HG02759 (cell line): Measurements from ENCODE around the gene TFPI2.
A peak's percentile ranks its signal among the peaks of the same experiment; 100 is the strongest.
"Not testable (repeated sequence)": the region's sequence is repeated elsewhere in the genome, so short reads cannot be mapped to it uniquely, and the experiment has no call there.

Source experiments
- ATAC-seq: cut with Tn5 transposase; IDR thresholded peaks from one replicate; pipeline ENCODE4 v1.9.1; 2021; ENCODE audit warnings: mild to moderate bottlenecking, moderate library complexity; ENCODE audit not compliant: unreplicated experiment

The TFPI2 gene, protein sequence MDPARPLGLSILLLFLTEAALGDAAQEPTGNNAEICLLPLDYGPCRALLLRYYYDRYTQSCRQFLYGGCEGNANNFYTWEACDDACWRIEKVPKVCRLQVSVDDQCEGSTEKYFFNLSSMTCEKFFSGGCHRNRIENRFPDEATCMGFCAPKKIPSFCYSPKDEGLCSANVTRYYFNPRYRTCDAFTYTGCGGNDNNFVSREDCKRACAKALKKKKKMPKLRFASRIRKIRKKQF

DNA sequence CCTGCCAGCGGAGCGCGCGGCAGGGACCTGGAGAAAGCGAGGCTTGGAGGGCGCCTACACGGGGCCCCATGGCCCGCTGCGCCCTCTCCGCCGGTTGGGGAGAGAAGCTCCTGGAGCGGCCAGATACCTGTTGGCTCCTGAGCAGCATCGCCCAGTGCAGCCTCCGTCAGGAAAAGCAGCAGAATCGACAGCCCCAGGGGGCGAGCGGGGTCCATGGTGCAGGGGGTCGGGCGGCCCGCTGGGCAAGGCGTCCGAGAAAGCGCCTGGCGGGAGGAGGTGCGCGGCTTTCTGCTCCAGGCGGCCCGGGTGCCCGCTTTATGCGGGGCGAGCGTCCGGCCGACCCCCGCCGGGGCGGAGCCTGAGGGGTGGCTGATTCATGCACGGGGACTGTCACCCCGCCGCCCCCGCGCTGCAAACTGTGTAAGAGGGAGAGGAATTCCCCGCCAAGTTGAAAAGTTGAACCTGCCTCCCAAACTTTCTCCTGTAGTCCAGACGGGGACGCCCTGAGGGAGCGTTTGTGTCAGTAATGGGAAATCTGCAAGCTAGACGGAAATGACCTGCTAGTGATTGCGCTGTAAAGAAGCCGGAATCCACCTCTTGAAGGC, at the start of gene TFPI2:
Gene TFPI2, minus strand, starts transcription at position 290 of the 605 bp plus-strand sequence. Its CDS starts 75 bp downstream, at position 215.
- ATAC-seq: peak; percentile 66

DNA sequence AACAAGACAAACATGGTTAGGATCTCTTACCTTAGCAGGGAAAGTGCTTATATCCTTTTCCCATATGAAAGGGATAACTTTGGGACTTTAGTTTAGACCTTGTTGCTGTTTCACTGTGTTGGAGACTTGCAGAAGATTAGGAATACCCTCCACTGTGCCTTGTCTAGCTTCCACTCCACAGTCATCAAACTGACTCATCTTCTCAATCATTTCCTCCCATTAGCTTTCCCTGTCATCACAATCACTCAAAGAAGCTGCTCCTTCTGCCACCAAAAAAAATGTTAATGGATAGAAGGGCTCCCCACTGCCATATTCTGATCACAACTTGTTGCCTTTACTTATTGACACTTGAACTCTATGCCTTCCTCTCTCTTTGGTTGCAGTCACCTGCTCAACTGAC, 47.7 kb upstream of the TFPI2 start:
- ATAC-seq: no peak

DNA sequence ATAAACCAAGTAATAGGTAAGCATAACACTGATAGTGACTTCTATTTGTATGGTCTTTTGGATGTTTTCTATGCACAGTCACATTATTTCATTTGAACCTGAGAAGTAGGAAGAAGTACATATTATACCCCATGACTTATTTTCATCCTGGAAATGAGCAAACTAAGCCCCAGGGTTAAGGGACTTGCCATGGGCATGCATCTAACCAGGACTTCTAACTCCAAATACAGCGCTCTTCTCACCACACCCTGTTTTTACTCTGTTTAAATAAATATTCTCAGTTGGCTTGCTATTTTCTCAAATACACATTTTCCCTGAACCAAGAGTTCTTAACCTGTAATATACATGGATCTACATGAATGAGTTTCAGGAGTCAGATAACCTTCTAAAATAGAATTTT, 47.3 kb upstream of the TFPI2 start:
- no peak for ATAC-seq

DNA sequence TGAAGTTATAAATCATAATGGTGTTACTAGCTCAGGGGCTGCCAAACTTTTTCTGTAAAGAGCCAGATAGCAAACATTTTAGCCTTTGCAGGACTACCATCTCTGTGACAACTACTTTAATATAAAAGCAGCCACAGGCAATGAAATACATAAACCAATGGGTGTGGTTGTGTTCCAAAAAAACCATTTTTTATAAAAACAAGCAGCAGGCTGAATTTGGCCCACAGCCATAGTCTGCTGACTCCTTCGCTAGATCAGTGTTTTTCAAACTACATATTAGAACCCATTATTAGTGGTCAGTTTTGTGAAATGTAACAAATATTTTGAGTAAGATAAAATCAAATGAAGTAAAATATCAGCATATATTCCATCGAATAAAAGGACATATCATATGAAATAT, 44.5 kb upstream of the TFPI2 start:
- ATAC-seq: no peak

DNA sequence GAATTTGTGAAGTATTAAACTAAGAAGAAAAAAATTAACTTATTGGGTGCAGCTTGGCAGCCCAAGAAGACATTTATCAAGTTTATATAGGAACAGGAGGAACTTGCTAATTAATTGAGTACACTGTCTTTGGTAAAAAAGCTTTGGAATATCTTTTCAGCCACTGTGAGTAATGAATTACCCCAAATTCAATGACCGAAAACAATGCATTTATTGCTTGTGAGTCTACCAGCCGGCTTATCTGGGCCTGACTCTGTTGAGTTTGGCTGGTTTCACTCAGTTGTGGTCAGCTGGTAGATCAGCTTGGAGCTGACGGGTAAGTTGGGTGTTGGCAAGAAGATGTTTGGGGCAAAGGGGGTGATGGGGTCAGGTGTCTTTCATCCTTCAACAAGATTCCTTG, 42.6 kb upstream of the TFPI2 start:
- ATAC-seq: no peak

DNA sequence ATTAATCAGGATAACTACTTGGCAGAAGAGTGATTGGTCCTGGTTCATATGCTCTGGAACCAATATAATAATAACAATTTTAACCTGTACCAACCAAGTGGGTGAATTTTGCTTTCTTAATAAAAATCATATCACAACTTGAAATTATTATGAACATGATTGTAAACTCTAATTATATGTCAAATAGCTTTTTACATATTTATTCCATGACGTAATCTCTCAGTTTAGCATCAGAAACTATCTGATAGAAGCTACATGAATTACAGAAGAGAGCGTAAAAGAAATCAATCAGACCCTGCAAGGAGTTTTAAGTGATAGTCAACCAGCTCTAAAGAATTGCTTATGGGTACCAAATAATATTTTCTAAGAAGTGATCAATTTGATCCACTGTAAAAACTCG, 41.1 kb upstream of the TFPI2 start:
- ATAC-seq: no peak

DNA sequence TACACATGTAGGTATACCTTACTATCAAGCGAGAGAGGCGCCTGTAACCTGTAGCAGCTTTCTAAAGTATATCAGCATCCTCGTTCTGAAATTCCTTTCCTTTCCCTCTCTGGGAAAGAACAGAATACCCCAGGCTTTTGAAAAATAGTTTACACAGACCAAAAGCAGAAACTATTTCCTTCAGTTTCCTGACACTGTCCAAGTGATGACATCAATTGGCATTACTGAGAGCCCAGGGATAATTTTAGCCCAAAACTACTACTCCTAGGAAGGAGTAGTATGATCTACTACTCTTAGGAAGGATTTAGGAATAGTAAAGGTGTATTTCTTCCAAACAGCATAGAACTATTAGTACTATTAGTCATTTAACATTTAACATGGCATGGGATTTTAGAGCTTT, 37.0 kb upstream of the TFPI2 start:
- ATAC-seq: no peak

DNA sequence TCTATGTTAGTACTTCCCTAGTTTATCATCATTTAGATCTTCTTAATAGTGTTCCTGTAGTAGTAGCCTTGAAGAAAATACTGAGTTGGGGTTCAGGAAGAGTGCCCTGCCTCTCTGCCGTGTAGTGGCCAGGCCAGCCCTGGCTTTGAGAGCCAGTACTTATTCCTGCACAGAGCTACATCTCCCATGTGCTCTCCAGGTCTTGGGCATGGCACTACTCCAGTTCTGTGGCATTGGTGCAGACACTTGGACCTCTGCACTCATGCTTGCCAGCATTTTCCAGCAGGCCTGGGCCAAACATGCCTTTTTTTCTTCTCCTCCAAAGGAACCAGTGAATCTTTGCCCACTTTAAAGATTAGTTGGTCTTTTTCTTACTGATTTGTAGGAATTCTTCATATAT, 36.2 kb upstream of the TFPI2 start:
- no peak for ATAC-seq

DNA sequence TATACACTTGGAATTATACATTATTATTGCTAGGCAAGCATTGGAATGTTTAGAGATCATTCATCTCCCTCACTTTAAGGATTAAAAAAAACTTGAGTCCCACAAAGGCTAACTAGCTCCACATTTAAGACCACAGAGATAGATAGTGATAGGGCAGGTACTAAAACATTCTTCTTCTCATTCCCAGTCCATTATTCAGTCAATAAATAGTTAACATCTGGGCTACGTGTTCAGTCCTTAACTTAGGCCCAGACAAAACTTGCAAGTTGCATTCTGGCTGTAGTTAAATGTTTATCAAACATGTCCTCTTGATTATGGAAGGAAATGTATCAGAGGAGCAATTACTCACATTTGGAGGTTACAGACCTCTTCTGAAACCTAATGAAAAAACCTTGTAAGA, 33.4 kb upstream of the TFPI2 start:
- no peak for ATAC-seq

DNA sequence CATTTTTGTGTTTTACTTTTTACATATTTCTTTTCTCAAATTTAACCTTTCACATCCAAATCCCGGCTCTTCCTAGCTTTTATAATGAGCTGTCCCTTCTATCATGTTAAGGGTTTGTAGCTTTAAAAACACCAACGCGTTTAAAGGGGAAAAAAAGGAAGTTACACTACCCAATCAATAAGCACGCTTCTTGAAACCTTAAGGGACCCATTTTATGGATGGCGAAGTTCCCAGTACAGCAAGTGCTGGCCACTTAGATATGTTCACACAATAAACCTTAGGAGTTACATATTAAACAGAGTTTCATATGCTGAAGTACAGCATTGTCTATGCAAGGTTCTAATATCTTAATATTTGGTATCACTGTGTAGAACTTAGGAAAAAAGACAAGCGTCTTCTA, 32.7 kb upstream of the TFPI2 start:
- no peak for ATAC-seq

DNA sequence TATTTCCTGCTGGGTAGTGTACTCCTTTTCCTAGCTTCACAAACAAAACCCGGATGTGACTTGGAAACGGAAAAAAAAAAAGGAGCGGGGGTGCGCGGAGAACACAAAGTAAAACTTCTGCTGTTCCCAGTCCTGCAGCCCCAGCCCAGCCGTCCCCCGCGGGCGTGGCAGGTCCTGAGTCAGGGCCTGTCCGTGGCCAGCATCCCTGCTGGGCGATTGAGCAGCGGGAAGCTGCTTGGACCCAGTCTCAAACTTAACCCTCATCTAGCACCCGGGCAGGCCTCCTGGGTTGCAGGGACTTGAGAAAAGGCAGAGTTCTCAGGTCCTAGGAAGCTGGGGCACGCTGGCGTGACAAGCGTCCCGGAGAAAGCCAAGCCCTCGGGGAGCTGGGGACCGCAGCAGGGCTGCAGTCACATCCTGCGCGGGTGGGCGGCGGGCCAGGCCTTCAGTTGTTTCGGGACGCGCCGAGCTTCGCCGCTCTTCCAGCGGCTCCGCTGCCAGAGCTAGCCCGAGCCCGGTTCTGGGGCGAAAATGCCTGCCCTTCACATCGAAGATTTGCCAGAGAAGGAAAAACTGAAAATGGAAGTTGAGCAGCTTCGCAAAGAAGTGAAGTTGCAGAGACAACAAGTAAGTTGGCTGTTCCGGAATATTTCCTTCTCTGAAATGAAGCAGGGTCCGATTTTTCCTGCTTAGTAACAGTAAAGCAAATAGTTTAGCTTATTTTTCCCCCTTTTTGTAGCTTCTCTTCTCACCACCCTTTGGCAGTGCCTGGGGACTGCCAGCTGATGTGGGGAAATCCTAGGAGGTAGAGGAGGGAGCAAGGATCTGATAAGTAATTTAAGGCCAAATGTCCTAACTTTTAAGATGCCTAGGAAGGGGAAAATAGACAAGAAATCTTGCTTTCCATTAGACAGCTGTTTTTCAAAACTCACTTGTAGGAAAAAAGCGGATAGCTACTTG, 31.3 kb upstream of the TFPI2 start, which contains the start of gene GNG11:
Gene GNG11, plus strand, starts transcription at position 129 of the 960 bp plus-strand sequence. Its CDS starts 403 bp downstream, at position 532.
- ATAC-seq: peak; percentile 93

DNA sequence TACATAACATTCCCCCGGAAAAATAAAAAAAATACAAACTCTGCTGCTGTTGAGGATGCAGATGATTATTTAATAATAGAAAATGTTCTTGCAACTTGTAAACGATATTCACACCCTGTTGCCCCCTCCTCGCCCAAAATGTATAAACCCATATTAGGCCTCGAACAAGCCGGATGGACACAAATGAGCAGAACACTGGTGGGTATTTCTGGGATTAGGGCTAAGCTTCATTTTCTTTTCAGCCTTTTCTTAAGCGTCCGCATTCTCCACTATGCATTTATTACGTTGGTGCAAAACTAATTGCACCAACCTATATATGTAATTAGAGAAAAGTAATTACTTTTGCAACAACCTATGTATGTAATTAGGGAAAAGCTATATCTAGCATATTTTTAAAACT, 30.6 kb upstream of the TFPI2 start:
- ATAC-seq: no peak

DNA sequence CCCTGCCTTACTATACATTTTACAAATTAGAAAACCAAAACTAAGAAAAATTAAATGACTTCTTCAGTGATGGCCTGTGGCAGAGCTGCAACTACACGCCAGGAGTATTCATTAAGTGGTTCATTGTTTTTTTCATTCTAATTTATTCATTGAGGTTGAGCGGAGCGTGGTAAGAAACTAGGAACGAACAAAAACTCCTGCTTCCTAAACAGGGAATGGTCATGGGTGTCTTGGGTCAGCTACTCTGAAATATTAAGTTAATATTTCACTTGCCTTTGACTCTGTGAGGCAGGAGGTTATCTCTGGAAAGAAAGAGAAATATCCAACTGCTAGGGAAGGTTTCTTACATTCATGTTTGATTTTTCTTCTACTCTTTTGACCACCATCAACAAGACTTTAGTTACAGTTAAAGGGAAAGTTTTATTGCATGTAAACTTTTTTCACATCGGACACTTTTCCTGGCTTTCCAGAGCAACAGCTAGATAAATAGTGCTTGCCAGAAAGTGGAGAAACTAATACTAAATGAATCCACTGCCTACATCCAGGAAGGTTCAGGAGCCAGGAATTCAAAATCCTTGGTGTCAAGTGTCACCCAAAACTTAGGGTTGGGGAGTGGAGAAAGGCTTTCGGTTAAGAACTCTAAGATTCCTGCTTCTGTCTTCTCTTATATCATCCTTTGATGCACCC, 30.1 kb upstream of the TFPI2 start:
- no peak for ATAC-seq

DNA sequence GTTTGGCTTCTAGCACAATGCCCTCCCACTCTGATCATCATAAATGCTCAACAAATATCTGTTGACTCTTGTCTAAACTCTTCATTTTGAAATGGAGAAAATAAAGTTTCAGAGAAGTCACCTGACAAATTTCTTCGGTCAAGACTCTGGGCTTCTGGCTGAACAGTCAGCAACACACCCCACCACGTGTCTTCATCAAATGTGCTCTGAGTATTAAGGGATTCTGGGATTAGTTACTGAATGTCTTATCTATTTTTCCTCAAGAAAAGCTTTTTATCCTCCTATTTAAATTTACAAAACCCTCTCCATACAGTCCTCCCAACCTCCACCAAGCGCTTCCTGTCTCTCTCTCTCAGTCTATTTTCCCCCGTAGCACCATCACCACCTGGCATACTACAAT, 25.8 kb upstream of the TFPI2 start:
- not testable (repeated sequence) for ATAC-seq

DNA sequence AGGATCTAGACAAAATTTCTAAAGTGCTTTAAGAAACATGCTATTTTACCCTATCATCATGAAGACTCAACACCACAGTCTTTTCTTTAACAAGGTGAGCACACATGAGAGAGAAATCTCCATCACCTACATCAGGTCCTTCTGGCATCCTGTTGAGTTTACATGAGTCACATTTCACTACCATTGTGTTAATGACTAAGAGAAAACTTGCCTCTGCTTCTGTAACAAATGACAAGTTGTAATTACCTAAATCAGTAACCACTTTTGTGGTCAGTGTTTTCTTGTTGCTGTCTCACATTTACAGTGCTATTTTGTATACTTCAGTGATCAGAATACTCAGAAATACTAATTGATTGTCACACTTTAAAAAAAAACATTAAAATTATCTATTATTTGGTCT, 25.3 kb upstream of the TFPI2 start:
- not testable (repeated sequence) for ATAC-seq

DNA sequence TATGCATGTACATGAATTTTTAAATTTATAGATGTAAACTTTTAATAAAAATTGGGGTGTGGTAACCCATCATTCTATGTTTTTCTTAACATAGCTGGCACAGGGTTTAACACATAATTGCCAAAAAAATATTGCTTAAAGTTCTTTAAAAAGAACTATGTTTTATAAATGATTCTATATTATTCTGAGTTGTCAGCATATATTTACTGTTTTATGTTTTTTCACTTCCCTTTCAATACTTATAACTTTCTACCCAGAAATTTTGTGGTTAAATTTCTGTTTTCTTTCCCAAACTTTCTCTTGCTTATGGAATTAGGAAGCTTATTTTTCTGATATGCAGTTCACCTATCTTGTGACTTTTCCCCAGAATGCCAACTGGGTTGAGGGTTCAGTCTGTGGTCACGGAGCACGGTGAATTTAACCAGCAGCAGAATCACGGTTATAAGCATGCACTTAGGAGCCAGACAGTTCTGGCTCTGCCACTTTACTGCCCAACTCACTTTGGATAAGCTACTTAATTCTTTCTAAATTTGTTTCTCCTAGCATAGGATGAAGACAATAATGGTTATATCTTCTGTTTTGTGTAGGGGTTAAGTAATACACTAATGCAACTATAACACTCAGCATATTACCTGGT, 24.8 kb upstream of the TFPI2 start:
- ATAC-seq: not testable (repeated sequence)

DNA sequence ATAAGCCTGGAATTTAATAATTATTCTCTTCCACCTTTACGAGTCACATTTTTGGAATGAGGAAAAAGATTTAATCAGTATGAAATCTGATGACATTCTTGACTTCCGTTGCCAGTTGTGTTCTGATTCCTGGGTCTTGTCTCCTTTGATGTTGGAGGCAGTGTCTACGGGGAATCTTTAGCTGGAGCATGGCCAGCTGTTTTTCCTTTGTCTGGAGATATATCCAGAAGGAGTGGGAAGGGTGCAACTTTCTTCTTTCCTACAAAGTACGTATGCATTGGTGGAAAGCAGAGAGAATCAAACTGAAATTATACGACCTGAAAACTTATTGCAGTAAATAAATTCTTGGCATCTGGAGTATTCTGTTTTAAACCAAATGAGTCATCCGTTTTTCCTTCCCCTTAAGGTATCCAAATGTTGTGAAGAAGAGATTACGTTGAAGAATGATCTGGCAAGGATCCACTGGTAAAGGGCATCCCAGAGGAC, 24.1 kb upstream of the TFPI2 start:
- ATAC-seq: no peak

DNA sequence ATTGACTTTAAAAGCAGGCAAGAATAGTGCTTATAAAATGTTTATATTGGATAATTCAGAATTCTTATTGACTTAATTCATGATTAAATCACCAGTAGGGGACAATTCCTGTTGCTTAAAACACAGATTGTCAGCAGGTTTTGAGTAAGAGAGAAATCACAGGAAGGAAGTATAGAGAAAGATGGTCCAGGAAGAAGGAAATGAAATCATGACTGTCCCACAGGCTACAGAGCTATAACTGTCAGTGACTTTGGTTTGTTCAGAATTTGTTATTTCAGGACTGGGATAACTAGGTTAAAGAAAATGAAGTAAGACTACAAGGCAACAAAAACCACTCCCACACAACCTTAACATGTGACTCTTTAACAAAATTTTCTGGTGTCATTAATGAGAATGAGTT, 22.6 kb upstream of the TFPI2 start:
- no peak for ATAC-seq

DNA sequence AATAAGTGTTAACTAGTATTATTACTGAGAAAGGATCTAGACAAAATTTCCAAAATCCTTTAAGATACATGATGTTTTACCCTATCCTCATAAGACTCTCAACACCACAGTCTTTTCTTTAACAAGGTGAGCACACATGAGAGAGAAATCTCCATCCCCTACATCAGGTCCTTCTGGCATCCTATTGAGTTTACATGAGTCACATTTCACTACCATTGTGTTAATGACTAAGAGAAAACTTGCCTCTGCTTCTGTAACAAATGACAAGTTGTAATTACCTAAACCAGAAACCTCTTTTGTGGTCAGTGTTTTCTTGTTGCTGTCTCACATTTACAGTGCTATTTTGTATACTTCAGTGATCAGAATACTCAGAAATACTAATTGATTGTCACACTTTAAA, 21.1 kb upstream of the TFPI2 start:
- ATAC-seq: peak; percentile 70

DNA sequence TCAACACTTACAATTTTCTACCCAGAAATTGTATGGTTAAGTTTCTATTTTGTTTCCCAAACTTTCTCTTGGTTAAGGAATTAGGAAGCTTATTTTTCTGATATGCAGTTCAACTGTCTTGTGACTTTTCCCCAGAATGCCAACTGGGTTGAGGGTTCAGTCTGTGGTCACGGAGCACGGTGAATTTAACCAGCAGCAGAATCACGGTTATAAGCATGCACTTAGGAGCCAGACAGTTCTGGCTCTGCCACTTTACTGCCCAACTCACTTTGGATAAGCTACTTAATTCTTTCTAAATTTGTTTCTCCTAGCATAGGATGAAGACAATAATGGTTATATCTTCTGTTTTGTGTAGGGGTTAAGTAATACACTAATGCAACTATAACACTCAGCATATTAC, 20.7 kb upstream of the TFPI2 start:
- ATAC-seq: not testable (repeated sequence)
